AG08395 (cell line): ENCODE data around the gene CERS6.
"Not testable (repeated sequence)": the region's sequence is repeated elsewhere in the genome, so short reads cannot be mapped to it uniquely, and the experiment has no call there.

ENCODE experiments used
- DNase-seq: peaks from one replicate; pipeline ENCODE4 v3.0.0; 2012; ENCODE audit warnings: mixed read lengths, low spot score

Gene CERS6

GRCh38 chr2:168501466-168502065 lies 45.5 kb downstream of the CERS6 start:
- DNase-seq, result no peak

DNA sequence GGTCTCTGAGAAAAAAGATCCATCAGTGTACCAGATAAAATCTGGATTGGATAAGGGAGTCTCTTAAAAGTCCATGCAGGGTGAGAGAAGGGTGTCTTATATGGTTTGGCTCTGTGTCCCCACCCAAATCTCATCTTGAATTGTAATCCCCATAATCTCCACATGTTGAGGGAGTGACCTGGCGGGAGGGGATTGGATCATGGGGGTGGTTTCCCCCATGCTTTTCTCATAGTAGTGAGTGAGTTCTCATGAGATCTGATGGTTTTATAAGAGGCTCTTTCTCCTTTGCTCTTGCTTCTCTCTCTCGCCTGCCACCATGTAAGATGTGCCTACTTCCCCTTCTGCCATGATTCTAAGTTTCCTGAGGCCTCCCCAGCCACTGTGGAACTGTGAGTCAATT lies 46.8 kb downstream of the CERS6 start:
- not testable (repeated sequence) for DNase-seq

DNA sequence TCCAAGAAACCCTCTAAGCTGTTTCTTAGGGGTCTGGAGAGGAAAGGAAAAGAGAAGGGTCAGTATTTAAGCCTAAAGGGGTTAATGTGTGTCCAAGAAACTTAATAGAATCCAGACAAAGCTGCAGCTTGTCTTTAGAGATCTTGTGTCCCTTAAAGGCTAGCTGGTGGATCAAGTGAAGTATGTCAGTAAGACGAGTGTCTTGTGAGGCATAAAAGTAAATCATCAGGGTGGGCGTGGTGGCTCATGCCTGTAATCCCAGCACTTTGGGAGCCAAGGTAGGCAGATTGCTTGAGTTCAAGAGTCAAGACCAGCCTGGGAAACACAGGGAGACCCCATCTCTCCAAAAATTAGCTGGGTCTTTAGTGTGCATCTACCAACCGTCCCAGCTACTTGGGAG lies 47.8 kb downstream of the CERS6 start:
- DNase-seq, result no peak

- no peak for DNase-seq
These were observed 48.3 kb downstream of the CERS6 start for GRCh38 chr2:168504323-168504722.

- no peak for DNase-seq
These were observed 54.2 kb downstream of the CERS6 start for GRCh38 chr2:168510125-168510756.

- no peak for DNase-seq
These were observed 58.6 kb downstream of the CERS6 start for GRCh38 chr2:168514692-168515091.

DNA sequence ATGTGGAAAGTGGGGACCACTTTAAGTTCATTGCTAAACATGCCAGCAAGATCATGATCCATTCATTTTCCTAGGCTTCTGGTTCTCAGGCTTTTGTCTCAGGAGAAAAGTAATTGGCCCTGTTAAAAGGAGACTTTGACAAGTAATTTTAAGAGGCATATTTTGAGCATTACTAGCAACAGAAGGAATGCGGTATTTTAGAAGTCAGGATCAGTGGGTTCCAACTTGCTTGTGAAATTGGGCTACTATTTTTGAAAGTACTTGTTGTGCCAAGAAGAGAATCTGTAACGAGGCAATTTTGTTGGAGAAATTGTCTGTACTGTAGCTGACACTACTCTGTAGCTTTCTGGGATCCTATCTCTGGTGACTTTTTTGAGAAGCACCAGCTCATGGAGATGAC lies 59.4 kb downstream of the CERS6 start:
- DNase-seq, result peak; percentile 84

DNA sequence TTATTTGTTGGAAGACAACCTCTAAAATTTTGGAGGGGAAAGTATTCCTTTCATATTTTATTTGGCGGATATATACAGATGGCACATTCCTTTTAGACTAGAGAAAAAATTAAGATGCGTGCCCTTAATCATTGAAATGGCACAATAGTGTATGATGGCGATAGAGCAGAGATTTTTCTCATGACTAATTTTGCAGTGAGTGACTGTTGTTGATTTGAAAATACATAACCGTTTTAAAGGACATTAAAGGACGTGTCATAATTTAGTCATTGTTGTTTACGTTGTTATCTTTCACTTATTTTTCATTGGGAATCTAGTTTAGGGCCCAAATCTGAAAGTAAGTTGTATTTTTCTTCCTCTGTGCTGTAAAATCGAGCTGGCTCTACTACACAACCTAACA lies 61.7 kb downstream of the CERS6 start:
- no peak for DNase-seq

DNA sequence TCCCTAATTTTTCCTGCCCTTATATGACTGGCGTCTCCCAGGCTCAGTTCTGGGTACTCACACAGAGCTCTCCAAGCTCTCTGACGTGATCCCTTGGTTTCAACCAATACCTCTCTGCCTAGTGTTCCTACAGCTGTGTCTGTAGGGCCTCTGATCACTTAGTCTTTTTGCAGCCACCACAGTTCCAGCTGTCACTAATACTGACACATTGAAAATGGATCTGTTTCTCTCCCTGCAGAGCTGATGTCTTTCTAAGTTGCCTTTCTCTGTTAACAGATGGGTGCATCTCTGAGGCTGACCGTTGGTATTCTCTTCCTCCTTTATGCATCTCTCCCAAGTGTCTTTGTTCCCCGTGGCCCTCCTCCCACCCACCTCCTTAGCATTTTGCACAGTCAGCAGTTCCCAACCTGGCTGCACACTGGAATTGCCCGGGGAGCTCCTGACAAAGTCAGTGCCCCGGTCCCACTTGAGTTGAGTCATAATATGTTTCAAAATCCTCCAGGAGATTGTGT lies 62.5 kb downstream of the CERS6 start:
- DNase-seq, result no peak

GRCh38 chr2:168519534-168520308 lies 63.6 kb downstream of the CERS6 start:
- no peak for DNase-seq

DNA sequence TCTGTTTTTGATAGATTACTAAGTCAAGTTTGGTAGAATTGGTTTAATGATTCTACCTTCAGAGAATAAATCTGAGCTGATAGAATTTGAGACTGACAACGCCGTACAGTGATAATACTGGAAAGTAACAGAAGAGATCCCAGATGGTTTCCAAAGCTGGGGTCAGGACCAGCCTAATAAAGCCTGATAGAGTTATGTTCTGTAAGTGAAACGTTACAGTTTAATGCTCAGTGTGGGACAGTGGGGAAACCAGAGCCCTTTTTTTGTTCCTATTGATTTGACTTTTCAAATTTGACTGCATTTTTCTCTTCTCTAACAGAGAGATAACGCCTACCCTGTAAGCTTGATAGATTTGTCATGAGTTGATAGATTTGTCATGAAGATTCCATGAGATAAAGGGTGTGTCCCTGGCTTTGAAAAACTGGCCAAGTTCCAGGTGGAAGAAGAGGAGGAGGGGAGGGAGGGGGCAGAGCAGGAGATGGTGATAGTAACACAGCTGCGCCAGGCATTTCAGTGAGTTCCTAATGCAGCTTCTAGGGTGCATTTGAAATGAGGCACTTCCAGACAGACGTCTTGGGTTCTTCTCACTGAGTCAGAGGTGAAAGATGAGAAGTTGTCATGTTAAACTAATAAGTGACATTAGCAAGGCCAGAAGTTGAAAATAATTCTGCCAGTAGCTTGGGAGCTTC lies 65.1 kb downstream of the CERS6 start:
- DNase-seq, result no peak

DNA sequence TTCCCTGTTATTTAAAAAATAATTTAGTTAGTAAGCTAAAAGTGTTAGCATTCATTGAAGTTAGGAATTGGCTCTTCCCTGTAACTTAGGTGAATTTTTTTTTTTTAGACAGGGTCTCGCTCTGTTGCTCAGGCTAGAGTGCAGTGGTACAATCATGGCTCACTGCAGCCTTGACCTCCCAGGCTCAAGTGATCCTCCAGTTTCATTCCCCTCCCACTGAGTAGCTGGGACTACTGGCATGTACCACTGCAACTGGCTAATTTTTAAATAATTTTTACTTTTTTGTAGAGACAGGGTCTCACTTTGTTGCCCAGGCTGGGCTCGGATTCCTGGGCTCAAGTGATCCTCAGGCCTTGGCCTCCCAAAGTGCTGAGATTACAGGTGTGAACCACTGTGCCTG lies 66.4 kb downstream of the CERS6 start:
- no peak for DNase-seq

DNA sequence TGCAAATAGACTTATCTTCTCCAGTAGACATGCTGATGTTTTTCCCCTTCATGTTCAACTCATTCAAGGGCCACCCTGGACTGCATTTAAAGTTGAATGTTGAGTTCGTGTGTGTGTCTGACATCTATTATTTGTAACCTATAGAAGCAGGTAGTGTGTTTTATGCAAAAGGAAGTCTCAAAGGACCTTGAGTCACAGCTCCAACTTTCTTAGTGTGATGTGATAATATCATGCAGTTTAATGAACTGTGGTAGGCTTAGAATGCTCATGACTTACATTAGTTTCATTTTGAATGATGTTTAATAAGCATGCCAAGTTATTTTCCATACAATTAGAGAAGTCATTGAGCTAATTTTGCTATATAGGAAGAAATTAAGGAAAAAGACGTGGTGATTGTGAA lies 67.9 kb downstream of the CERS6 start:
- DNase-seq, result no peak

DNA sequence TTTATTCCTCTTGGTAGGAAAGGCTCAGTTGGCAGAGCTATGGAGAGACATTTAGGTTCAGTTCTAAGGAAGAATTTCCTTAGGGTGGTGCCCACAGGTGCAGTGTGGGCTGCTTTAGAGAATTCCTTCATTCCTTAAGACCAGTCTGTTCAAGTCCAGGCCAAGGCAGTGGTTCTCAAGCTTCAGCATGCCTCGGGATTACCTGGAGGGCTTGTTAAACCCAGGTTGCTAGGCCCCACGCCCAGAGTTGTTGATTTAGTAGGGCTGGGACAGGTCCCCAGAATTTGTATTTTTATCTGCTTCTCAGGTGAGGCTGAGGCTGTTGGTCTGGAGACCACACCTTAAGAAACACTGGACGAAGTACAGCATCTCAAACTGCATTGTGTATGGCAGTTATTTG lies 68.9 kb downstream of the CERS6 start:
- DNase-seq, result no peak

DNA sequence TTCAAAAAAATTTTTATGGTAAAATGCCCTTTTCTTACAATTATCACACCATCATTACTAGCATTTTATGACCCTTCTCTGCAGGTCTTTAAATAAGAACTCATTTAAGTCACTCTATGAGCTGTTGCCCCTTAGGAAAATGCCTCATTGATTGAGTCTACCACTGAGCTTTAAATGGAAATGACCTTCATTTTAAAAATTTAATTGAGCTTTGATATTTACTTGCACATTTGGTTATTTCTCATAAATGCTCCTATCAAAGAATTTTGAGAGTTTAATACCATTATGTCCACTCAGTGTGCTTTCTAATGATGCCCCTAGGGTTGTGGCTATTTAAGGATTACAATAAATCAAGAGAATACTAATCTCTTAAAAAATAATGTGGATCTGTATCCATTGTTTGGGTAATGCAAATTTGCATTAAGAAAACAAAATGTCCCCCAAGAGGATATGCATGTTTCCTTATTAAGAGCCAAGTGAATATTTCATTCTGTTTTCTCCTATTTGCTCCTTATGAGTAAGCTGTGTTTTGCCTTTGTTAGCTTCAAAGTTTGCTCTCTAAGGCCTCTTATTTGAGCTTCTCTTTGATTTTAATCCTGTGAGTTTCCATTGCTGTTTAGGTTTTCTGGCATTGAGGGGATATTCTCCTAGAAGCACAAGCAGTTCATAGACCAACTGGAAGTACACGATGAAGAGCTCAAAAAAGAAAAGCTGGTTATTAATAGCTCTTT lies 69.8 kb downstream of the CERS6 start:
- DNase-seq, result no peak

DNA sequence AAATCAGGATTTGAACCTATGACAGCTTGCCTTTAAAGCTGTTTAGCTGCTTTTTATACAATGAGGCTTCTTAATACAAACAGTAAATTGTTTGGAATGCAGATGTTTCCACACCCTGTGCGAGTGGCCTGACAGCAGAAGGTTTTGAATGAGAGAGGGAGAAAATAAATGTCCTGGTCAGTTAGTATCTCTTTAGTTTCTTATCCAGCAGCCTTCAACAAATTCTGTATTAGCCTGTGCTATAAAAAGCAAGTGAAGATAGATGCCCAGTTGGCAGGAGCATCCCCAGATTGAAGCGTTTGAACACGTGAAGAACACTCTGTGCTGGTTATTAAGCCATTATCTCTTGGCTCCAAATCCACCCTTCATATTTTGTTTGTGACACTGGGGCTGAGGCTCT lies 70.6 kb downstream of the CERS6 start:
- DNase-seq, result peak; percentile 29

GRCh38 chr2:168528016-168528415 lies 71.9 kb downstream of the CERS6 start:
- no peak for DNase-seq

- peak; percentile 60 for DNase-seq
These were observed 72.4 kb downstream of the CERS6 start for GRCh38 chr2:168528469-168528868.

DNA sequence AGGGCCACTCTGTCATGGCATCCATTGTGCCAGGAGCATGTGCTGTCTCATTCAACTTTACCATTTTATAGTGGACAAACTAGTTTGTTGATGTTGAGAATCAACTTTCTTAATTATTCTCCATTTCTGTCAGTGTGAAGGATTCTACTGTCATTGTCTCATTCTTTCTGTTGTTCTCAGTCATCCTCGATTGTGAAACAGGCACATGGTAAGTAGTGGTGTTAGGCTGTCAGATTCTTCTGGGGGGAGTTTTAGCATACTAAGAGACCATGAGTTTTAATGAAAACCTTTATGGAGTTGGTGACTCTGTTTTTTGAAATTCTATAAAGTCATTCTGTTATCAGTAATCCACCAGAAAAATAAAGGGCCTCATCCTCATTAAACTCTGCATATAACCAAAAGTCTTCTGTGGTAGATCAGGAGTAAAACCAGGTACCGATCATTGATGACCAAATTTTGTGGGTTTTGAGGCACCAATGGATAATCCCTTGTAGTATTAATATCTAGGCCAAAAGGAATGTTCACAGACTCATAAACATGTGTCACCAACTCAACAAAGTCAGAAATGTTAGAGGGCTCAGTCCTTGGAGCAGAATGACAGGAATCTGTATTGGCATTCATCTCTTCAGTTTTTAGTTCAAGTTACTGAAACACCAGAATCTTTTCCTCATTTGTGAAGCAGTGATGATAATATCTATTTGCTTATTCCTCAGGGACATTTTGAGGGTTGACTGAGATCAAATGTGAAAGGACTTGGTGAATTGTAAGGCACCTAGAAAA lies 73.2 kb downstream of the CERS6 start:
- DNase-seq, result no peak

GRCh38 chr2:168529900-168530561 lies 74.0 kb downstream of the CERS6 start:
- no peak for DNase-seq
